IPS-NIHi7 (cell line): ENCODE results near the gene SEPTIN1.

Experiments used
- DNase-seq: peaks from one replicate; pipeline ENCODE4 v3.0.0; 2012; ENCODE audit warnings: mixed read lengths; ENCODE audit errors: extremely low spot score

SEPTIN1 gene, protein sequence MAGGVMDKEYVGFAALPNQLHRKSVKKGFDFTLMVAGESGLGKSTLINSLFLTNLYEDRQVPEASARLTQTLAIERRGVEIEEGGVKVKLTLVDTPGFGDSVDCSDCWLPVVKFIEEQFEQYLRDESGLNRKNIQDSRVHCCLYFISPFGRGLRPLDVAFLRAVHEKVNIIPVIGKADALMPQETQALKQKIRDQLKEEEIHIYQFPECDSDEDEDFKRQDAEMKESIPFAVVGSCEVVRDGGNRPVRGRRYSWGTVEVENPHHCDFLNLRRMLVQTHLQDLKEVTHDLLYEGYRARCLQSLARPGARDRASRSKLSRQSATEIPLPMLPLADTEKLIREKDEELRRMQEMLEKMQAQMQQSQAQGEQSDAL

GRCh38 chr16:30382111-30382881, at the start of gene SEPTIN1:
TSS of gene SEPTIN1 (minus strand) at chr16:30382561. CDS start at chr16:30382542, 19 bp downstream.
- DNase-seq, result no peak

- peak; percentile 52 for DNase-seq
These were observed 48.1 kb upstream of the SEPTIN1 start for GRCh38 chr16:30430428-30430970.

DNA sequence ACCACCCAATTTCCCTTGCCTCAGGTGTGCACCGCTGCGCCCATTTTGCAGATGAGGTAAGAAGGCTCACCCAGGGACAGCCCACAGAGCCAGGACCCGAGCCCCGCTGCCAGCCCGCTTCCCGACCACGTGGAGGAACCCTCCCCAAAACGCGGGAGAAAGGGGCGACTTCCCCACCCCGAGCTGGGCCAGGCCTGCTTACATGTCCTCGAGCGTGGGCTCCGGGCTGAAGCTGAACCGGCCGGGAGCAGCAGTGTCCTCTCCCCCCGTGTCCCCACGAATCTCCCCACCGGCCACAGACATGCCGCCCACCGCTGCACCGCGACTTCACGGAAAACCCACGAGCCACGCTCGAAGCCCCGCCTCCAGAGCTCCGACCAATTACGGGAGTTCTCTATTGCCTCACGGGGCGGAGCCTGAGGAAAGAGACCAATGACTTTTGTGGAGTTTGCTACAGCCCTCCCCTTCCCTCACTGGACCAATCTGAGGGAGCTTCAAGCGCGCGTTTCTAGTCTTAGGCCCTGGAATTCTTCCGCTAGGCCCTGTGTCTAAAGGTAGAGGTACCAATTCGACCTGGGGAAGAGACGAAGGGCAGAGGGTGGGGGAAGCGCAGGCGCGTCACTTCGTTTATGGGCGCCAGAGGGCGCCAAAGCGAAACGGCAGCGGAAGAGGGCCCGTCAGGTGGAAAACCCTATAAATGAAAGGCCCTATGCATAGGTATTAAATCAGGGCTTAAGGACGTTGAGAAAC, 47.5 kb upstream of the SEPTIN1 start, which contains the start of gene DCTPP1:
Gene DCTPP1, minus strand, starts transcription at position 353 of the 750 bp plus-strand sequence. Its CDS starts 50 bp downstream, at position 303.
- DNase-seq, result peak; percentile 96

- peak; percentile 48 for DNase-seq
These were observed 47.0 kb upstream of the SEPTIN1 start for GRCh38 chr16:30429418-30429677.

GRCh38 chr16:30428055-30428454, 45.7 kb upstream of the SEPTIN1 start:
- no peak for DNase-seq

GRCh38 chr16:30421010-30421409, 38.6 kb upstream of the SEPTIN1 start:
- no peak for DNase-seq

- DNase-seq, result no peak
These were observed 36.2 kb upstream of the SEPTIN1 start for GRCh38 chr16:30418350-30419181.

- DNase-seq, result peak; percentile 84
These were observed 35.4 kb upstream of the SEPTIN1 start for GRCh38 chr16:30417529-30418349.

GRCh38 chr16:30416624-30417528, 34.5 kb upstream of the SEPTIN1 start:
- peak; percentile 12 for DNase-seq

GRCh38 chr16:30416047-30416603, 33.8 kb upstream of the SEPTIN1 start:
- DNase-seq, result no peak

- DNase-seq, result no peak
These were observed 31.8 kb upstream of the SEPTIN1 start for GRCh38 chr16:30414159-30414558.

- DNase-seq, result no peak
These were observed 30.9 kb upstream of the SEPTIN1 start for GRCh38 chr16:30413112-30413806.

DNA sequence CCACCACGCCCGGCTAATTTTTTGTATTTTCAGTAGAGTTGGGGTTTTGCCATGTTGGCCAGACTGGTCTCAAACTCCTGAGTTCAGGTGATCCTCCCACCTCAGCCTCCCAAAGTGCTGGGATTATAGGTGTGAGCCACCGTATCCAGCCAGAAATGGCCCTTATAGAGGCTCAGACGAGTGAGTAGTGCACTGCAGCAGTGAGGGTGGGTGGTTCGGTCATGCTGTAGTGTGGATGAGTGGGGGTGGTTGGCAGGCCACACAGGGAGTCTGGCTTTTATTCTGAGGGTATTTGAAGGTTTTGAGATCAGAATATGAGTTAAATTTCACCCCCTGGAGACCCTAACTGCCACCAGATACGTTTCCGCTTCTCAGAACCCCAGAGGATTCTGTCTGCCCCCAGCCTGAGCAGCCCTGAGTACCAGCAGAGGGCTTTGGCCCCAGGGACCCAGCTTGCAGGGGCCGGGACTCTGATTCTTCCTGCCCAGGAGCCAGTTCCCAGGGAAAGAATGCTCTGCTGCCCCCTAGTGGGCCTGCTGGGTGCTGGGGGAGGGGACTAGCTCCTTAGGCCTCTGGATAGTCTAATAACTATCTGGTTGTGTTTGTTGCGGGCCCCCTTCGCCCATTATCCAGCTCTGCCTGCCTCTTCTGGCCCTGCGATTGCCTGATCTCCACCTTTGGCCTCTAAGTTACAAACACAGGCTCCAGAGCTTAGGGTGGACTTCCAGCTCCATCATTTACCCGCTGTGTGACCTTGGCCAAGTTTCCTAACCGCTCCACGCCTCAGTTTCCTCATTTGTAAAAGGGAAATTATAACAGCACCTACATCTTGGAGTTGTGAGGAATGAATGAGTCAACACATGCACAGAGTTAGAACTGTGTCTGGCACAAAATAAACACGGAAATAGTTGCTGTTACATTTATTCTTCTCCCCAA, 27.0 kb upstream of the SEPTIN1 start:
- DNase-seq, result peak; percentile 83

GRCh38 chr16:30407804-30408534, 25.6 kb upstream of the SEPTIN1 start:
- peak; percentile 29 for DNase-seq

DNA sequence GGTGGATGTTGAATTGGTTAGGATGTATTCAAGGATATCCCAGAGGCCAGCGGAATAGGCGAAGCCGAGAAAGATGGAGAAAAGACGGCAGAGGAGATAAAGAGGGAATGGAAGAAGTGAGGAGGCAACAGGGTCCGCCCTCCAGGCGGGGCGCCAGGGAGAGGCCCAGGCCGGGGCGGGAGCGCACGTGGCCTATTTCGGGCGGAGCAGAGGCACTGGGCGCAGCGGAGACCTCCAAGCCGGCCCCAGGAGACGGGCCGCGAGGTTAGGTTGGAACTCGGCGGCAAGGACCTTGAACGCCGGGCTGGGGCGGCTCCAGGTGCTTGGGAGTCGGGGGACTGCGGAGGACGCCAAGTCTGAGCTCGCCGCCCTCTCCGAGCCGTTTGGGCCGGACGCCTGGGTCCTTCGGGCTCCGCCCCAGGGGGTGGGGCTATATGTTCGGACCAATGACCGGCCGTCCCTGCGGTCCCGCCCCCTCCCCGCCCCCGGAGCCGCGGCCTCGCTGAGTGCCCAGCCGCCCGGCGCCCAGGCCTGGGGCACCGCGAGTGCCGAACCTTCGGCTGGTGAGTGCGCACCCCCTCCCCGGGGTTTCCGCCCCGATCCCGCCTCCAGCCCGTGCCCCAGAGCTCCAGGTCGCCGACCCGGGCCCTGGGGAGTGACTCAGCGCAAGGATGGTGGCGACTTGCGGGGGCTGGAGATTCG, 24.9 kb upstream of the SEPTIN1 start, which contains the start of gene ZNF771:
Gene ZNF771, plus strand, starts transcription at position 505 of the 702 bp plus-strand sequence. CDS start 448 bp downstream, outside the sequence.
- DNase-seq, result peak; percentile 85

GRCh38 chr16:30406795-30407101, 24.4 kb upstream of the SEPTIN1 start:
- no peak for DNase-seq
